Vagina (tissue), 2 donors: ENCODE data around the gene TMEM255B. TPM values are rescaled to one million over a fixed set of nuclear protein-coding genes. Genes with fewer than 3 reads are reported as not detected.
"Not testable (repeated sequence)": the region's sequence is repeated elsewhere in the genome, so short reads cannot be mapped to it uniquely, and the experiment has no call there.

Experiments used
- DNase-seq, 2 donors: peaks; one replicate each; pipeline ENCODE4 v3.0.0-alpha.2; 2017; ENCODE audit errors: extremely low spot score in 2 of 2
- H3K27ac ChIP-seq: fragments of 200-600 bp; sonication (generic); one replicate; pipeline ENCODE4 v1.5.1; 2019
- H3K27me3 ChIP-seq: fragments of 200-600 bp; sonication (generic); one replicate; pipeline ENCODE4 v1.5.1; 2019
- H3K36me3 ChIP-seq, 2 donors: fragments of 200-600 bp; sonication (generic); one replicate each; pipeline ENCODE4 v1.5.1; 2017 to 2019
- H3K4me1 ChIP-seq: fragments of 200-600 bp; sonication (generic); one replicate; pipeline ENCODE4 v1.5.1; 2019
- H3K4me3 ChIP-seq, 2 donors: fragments of 200-600 bp; sonication (generic); 1 replicate in 1 of 2; 2 replicates in 1 of 2; pipeline ENCODE4 v1.5.1; 2016 to 2019
- H3K9me3 ChIP-seq: fragments of 200-600 bp; sonication (generic); one replicate; pipeline ENCODE4 v1.5.1; 2019
- POLR2A ChIP-seq, 2 donors: fragments of 450-650 bp; IDR thresholded peaks; one replicate each; pipeline ENCODE4 v1.6.1; 2017; ENCODE audit warnings: antibody characterized with exemption in 2 of 2, mild to moderate bottlenecking in 2 of 2, moderate library complexity in 2 of 2
- POLR2AphosphoS5 ChIP-seq, 2 donors: sonication (generic); formaldehyde crosslinking; IDR thresholded peaks; one replicate each; pipeline ENCODE4 v1.9.0; 2017; ENCODE audit warnings: antibody characterized with exemption in 2 of 2, mild to moderate bottlenecking in 2 of 2, low read depth in 1 of 2; ENCODE audit not compliant: insufficient read depth in 1 of 2
- intact Hi-C: fragments of 100-400 bp; cut with DNase I; formaldehyde crosslinking; loops from one replicate; pipeline ENCODE4 v1.15.1; 2023
- total RNA-seq: library from RNA; depleted of rRNA; stranded (reverse); fragments of >200 nt; gene quantifications from one replicate; pipeline ENCODE4 v1.2.3, GENCODE V29; 2016
- TF ChIP-seq, protein P1 (sequence below), 3 experiments: fragments of 450-650 bp in 2 of 3; fragments of 200-600 bp in 1 of 3; sonication (generic) in 1 of 3; IDR thresholded peaks; one replicate each; pipeline ENCODE4 v1.5.1; 2017 to 2019; ENCODE audit warnings: antibody characterized with exemption in 3 of 3, mild to moderate bottlenecking in 2 of 3, moderate library complexity in 2 of 3

The TMEM255B gene
- total RNA-seq, 1 donor from 2014 or later, result 6.4 TPM

DNA sequence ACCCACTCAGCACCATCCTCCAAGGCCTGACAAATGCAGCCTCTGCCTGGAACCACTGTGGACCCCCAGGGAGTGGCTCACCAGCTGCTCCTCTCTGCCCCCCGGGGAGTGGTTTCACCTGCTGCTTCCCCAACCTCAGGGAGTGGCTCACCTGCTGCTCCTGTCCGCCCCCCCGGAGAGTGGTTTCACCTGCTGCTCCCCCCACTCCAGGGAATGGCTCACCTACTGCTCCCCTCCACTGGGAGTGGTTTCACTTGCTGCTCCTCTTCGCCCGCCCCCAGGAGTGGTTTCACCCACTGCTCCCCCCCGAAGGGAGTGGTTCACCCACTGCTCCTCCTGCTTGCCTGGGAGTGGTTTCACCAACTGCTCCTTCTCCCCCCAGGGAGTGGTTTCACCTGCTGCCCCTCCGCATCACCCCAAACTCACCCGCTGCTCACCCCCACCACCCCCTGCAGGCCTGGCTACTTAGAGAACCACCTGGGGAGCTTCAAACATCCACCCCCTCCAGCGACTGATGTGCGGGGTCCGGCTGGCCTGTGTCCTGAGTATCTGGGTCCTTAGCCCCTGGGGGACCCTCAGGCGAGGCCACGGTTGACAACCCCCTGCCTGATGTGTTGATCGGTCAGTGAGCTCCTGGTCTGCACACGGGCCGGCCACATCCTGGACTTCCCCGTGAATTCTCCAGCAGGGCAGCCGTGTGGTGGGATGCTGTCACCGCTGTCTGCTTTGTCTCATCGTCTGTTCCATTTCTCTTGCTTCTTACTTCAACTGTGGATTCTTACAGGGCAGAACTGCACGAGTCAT is 14.6 kb upstream of the TMEM255B start:
- H3K9me3 ChIP-seq, result no peaks in the 10 kb centered on the region
- no peaks in the 10 kb centered on the region for H3K27me3 ChIP-seq
- H3K4me1 ChIP-seq, result peaks cover 8% of the 10 kb centered on the region
- no peak for DNase-seq
- intact Hi-C loops, result no loop called here
- no peak overlapping the region for H3K4me3 ChIP-seq
- no peaks in the 10 kb centered on the region for H3K36me3 ChIP-seq
- TF ChIP-seq, protein P1, sequence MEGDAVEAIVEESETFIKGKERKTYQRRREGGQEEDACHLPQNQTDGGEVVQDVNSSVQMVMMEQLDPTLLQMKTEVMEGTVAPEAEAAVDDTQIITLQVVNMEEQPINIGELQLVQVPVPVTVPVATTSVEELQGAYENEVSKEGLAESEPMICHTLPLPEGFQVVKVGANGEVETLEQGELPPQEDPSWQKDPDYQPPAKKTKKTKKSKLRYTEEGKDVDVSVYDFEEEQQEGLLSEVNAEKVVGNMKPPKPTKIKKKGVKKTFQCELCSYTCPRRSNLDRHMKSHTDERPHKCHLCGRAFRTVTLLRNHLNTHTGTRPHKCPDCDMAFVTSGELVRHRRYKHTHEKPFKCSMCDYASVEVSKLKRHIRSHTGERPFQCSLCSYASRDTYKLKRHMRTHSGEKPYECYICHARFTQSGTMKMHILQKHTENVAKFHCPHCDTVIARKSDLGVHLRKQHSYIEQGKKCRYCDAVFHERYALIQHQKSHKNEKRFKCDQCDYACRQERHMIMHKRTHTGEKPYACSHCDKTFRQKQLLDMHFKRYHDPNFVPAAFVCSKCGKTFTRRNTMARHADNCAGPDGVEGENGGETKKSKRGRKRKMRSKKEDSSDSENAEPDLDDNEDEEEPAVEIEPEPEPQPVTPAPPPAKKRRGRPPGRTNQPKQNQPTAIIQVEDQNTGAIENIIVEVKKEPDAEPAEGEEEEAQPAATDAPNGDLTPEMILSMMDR (IDR thresholded peaks at IDR 0.05), result no peak
- TF ChIP-seq POLR2A (IDR thresholded peaks at IDR 0.05) (no peak), POLR2AphosphoS5 (IDR thresholded peaks at IDR 0.05; ENCODE audit: insufficient read depth in 1 of 2, low read depth in 1 of 2) (no peak)
- H3K27ac ChIP-seq, result no peak overlapping the region

DNA sequence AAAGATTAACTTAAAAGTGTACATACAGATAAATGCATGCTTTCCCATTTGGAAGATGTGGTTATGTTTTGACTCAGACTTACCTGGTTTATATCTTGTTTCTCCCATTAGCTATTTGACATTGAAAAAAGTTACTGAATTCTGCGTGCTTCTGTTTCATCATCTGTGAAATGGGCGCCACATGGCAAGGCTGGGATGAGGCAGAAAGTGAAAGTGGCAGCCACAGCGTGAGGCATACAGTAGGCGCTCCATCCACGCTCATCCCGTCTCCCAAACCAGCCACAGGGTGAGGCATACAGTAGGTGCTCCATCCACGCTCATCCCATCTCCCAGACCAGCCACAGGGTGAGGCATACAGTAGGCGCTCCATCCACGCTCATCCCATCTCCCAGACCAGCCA is 14.0 kb upstream of the TMEM255B start:
- no peak for DNase-seq
- Histone ChIP-seq H3K4me3 (no peak overlapping the region), H3K9me3 (no peaks in the 10 kb centered on the region), H3K36me3 (no peaks in the 10 kb centered on the region), H3K27me3 (no peaks in the 10 kb centered on the region), H3K27ac (no peak overlapping the region), H3K4me1 (peaks cover 8% of the 10 kb centered on the region)
- TF ChIP-seq, protein P1 (IDR thresholded peaks at IDR 0.05), result no peak
- TF ChIP-seq POLR2AphosphoS5 (IDR thresholded peaks at IDR 0.05; ENCODE audit: insufficient read depth in 1 of 2, low read depth in 1 of 2) (no peak), POLR2A (IDR thresholded peaks at IDR 0.05) (no peak)
- intact Hi-C loops, result no loop called here

DNA sequence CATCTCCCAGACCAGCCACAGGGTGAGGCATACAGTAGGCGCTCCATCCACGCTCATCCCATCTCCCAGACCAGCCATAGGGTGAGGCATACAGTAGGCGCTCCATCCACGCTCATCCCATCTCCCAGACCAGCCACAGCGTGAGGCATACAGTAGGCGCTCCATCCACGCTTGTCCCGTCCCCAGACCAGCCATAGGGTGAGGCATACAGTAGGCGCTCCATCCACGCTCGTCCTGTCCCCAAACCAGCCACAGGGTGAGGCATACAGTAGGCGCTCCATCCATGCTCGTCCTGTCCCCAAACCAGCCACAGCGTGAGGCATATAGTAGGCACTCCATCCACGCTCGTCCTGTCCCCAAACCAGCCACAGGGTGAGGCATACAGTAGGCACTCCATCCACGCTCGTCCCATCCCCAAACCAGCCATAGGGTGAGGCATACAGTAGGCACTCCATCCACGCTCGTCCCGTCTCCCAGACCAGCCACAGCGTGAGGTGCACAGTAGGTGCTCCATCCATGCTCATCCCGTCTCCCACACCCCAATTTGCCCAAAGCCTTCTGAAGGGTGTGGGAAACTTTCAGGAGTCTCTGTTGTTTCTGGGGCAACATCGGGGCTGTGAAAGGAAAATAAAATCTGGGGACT is 13.4 kb upstream of the TMEM255B start:
- H3K27me3 ChIP-seq, H3K4me1 ChIP-seq, H3K4me3 ChIP-seq, H3K36me3 ChIP-seq, H3K27ac ChIP-seq, H3K9me3 ChIP-seq, DNase-seq, intact Hi-C loops: not testable (repeated sequence)

DNA sequence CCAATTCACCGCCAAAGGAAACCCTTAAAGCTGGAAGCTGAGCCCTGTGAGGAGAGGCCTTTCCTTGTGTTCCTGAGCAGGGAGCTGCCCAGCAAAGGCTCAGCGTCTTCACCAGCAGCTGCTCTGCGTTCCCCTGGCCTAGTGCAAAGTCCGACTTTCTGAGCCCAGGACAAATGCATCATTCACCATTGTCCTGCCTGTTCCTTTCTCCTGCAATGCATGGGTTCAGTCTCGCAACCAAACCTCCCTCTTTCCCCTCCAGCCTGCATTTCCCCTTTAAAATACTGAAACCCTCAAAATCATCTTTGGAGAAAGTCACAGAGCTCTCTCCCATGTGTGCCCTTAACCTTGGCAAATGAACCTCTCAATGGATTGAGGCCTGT is 12.9 kb upstream of the TMEM255B start:
- Histone ChIP-seq H3K4me3 (no peak overlapping the region), H3K36me3 (no peaks in the 10 kb centered on the region), H3K27me3 (no peaks in the 10 kb centered on the region), H3K4me1 (peaks cover 8% of the 10 kb centered on the region), H3K9me3 (no peaks in the 10 kb centered on the region), H3K27ac (no peak overlapping the region)
- TF ChIP-seq POLR2AphosphoS5 (IDR thresholded peaks at IDR 0.05; ENCODE audit: insufficient read depth in 1 of 2, low read depth in 1 of 2) (no peak), POLR2A (IDR thresholded peaks at IDR 0.05) (no peak)
- TF ChIP-seq, protein P1 (IDR thresholded peaks at IDR 0.05), result no peak
- DNase-seq, result no peak
- intact Hi-C loops, result no loop called here

DNA sequence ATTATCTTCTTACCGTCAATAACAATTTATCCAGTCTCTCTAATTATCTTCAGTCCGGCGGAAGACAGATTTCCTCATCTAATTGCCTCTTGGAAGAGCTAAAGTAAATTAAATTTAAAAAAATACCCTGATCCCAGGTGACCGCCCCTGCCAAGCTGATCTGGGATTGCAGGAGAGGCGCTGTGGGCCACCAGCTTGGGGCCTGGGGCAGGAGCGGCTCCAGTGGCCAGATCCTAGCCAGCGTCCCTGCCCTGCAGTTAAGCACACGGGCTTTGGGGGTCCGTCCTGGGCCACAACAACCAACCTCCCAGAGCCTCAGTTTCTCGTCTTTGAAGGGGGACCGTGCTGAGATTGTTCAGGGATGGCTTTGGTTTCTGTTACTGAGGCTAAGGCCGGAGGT is 12.4 kb upstream of the TMEM255B start:
- no peak for TF ChIP-seq POLR2AphosphoS5 (IDR thresholded peaks at IDR 0.05; ENCODE audit: insufficient read depth in 1 of 2, low read depth in 1 of 2)
- Histone ChIP-seq H3K4me1 (peaks cover 8% of the 10 kb centered on the region), H3K36me3 (no peaks in the 10 kb centered on the region), H3K4me3 (no peak overlapping the region), H3K27ac (no peak overlapping the region), H3K9me3 (no peaks in the 10 kb centered on the region), H3K27me3 (no peaks in the 10 kb centered on the region)
- no peak for DNase-seq
- intact Hi-C loops, result no loop called here

DNA sequence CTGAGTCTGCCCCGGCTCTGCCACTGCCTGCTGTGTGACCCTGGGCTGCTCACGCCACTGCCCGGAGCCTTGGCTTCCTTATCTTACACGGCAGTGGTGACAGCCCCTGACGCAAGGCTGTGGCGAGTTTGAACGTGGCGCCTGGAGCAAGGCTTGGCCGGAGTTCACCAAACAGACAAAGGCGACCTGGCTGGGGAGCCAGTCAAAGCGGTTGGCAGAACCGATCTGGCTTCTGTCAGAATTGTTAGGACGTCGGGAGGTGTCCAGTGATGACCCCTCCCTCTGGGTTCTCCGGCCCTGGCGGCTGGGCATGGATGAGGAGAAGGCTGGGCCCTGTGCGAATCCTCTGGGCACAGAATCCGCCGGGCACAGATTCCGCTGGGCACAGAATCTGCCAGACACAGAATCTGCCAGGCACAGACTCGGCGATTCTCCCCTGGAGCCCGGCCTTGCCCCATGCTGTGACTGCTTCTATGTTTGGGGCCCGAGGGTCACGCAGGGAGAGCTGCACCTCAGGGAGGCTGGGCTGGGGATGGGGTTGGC is 11.7 kb upstream of the TMEM255B start:
- no peak overlapping the region for H3K27ac ChIP-seq
- no peak for DNase-seq
- no peak overlapping the region for H3K4me3 ChIP-seq
- no peak for TF ChIP-seq POLR2A (IDR thresholded peaks at IDR 0.05)
- TF ChIP-seq POLR2AphosphoS5 (IDR thresholded peaks at IDR 0.05; ENCODE audit: insufficient read depth in 1 of 2, low read depth in 1 of 2), result no peak
- TF ChIP-seq, protein P1 (IDR thresholded peaks at IDR 0.05), result no peak
- intact Hi-C loops, result no loop called here
- no peaks in the 10 kb centered on the region for H3K9me3 ChIP-seq
- no peaks in the 10 kb centered on the region for H3K36me3 ChIP-seq
- peaks cover 5% of the 10 kb centered on the region for H3K4me1 ChIP-seq
- no peaks in the 10 kb centered on the region for H3K27me3 ChIP-seq
